ENCODE results near the gene ENGASE.

Gene ENGASE

DNA sequence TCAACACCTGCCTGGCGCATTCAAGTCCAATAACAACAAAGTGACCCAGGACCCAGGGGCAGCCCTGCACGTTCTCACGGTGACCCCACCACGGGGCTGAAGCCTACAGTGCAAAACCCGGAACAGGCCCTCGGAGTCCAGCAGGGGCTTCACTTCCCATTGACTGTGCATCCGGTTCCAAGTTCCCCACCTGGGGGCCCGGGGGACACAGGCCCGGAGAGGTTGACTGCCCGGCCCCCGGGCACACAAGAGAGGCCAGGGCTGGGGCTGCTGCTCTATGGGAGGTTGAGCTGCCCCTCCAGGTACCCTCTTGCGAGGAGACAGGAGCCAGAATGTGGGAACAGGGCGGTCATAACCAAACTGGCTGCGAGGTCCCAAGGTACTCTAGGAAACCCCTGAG is 31.3 kb downstream of the ENGASE start:
- TF ChIP-seq, protein P1, sequence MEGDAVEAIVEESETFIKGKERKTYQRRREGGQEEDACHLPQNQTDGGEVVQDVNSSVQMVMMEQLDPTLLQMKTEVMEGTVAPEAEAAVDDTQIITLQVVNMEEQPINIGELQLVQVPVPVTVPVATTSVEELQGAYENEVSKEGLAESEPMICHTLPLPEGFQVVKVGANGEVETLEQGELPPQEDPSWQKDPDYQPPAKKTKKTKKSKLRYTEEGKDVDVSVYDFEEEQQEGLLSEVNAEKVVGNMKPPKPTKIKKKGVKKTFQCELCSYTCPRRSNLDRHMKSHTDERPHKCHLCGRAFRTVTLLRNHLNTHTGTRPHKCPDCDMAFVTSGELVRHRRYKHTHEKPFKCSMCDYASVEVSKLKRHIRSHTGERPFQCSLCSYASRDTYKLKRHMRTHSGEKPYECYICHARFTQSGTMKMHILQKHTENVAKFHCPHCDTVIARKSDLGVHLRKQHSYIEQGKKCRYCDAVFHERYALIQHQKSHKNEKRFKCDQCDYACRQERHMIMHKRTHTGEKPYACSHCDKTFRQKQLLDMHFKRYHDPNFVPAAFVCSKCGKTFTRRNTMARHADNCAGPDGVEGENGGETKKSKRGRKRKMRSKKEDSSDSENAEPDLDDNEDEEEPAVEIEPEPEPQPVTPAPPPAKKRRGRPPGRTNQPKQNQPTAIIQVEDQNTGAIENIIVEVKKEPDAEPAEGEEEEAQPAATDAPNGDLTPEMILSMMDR (IDR thresholded peaks at IDR 0.05; ENCODE audit: low read depth, low read length, missing control alignments), result no peak
- in situ Hi-C loops (cut with HindIII; ENCODE audit: low pct_ligation_motif_present, low sequenced_read_pairs), result no loop called here
- Histone ChIP-seq H3K27me3 (replicated peaks) (peaks cover 10% of the 10 kb centered on the region), H3K36me3 (replicated peaks) (no peaks in the 10 kb centered on the region), H3K27ac (no peak overlapping the region), H3K4me3 (ENCODE audit: low read depth, low read length) (no peak overlapping the region)
- no peak for DNase-seq

DNA sequence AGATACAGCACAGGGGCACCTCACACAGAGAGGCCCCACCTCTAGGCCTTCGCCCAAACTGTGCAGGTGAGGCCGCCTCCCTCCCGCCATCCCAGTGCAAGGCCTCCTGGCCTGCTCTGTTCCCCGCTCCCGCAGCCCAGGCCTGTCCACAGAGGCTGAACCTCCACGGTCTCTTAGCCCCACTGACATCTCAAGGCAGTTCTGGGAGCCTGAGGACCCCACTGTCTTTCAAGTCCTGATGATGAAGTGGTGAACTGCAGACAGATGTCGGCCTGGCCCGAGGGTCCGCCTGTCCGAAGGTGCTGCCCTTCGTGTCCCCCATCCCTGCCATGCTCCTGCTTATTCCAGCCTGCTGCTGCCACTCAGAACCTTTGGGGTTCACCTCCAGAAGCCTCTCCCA is 32.3 kb downstream of the ENGASE start:
- TF ChIP-seq, protein P1 (IDR thresholded peaks at IDR 0.05; ENCODE audit: low read depth, low read length, missing control alignments), result no peak
- no peak for DNase-seq
- Histone ChIP-seq H3K4me3 (ENCODE audit: low read depth, low read length) (no peak overlapping the region), H3K27ac (no peak overlapping the region), H3K36me3 (replicated peaks) (no peaks in the 10 kb centered on the region), H3K27me3 (replicated peaks) (peaks cover 5% of the 10 kb centered on the region)
- in situ Hi-C loops (cut with HindIII; ENCODE audit: low pct_ligation_motif_present, low sequenced_read_pairs), result no loop called here

DNA sequence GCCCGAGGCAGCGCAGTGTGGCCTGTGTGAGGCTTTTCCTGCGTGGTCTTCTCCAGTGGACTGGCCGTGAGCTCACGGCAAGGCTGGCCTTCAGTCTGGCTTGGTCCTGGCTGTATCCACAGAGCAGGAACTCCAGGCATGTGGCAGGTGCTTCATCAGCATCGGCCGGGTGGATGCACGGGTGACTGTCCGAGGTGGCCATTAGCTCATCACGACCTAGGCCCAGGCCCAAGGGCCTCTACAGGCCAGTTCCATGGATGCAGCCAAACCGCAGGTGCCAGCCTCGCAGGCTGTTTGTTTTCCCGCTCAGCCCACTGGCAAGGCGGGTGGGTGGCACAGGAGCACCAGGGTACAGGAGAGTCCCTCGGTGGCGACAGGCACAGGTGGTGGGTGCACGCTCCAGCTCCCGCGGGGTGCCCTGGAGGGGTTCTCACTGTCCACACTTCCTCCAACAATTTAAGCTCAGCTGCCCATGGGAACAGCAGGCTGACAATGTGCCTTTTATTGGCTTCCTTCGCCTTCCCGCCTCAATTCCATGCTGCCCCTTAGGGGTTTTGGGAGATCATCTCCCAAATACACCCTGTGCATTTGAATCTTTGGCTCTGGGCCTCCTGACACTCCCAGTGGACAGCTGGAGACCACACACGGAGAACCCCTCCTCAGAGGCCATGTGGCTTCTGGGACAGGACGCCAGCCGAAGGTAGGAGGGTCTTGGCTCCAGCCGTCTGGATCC is 33.0 kb downstream of the ENGASE start:
- Histone ChIP-seq H3K36me3 (replicated peaks) (no peaks in the 10 kb centered on the region), H3K27me3 (replicated peaks) (peaks cover 5% of the 10 kb centered on the region), H3K4me3 (ENCODE audit: low read depth, low read length) (no peak overlapping the region), H3K27ac (no peak overlapping the region)
- DNase-seq, result no peak
- TF ChIP-seq, protein P1 (IDR thresholded peaks at IDR 0.05; ENCODE audit: low read depth, low read length, missing control alignments), result no peak
- in situ Hi-C loops (cut with HindIII; ENCODE audit: low pct_ligation_motif_present, low sequenced_read_pairs), result no loop called here

DNA sequence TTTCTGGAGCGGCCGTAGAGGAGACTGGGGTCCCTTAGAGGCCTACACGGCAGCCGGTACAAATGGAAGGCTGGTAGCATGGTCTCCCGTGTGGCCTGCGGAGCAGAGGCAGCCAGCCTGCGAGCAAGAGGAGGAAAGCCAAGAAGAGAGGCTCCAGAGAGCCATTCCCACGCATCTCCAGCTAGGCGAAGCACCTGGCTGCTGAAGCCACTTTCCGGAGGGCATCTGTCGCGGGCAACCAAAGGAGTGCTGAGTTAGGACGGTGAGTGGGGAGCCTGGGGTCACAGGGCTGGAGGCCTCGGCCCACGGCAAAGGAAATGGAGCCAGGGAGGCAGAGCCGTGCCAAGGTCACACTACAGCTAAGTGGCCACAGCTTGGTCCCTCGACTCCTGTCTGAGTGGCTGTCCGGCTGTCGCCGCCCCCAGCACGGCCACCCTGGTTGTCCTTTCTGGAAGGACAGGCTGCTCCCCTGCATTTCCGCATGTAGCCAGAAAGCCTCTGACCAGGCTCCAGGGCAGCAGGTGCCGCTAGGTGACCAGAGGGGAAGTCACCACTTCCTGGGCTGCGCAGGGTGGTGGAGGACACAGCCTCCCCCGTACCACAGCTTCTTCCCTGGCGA is 33.7 kb downstream of the ENGASE start:
- Histone ChIP-seq H3K36me3 (replicated peaks) (no peaks in the 10 kb centered on the region), H3K4me3 (ENCODE audit: low read depth, low read length) (no peak overlapping the region), H3K27ac (no peak overlapping the region), H3K27me3 (replicated peaks) (peaks cover 5% of the 10 kb centered on the region)
- in situ Hi-C loops (cut with HindIII; ENCODE audit: low pct_ligation_motif_present, low sequenced_read_pairs), result no loop called here
- TF ChIP-seq, protein P1 (IDR thresholded peaks at IDR 0.05; ENCODE audit: low read depth, low read length, missing control alignments), result no peak
- DNase-seq, result no peak

DNA sequence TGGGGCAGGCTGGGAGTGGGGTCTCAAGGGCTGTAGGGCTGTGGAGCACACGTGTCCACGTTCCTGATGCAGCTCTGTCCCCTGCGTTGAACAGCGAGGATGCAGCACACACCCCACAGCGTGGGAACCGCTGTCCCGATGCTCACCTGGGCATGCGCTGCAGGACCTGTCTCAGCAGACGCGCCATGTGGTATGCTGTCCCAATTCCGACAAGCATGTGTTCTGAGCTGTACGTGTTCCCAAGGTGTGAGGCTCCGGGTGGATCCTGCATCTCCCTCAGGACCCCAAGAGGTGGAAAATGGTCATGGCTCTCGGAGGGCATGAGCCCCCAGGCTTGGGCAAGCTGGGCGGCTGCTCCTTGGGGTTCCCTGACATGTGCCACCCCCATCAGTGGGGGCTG is 34.2 kb downstream of the ENGASE start:
- TF ChIP-seq, protein P1 (IDR thresholded peaks at IDR 0.05; ENCODE audit: low read depth, low read length, missing control alignments), result no peak
- Histone ChIP-seq H3K27me3 (replicated peaks) (peaks cover 3% of the 10 kb centered on the region), H3K27ac (no peak overlapping the region), H3K4me3 (ENCODE audit: low read depth, low read length) (no peak overlapping the region), H3K36me3 (replicated peaks) (no peaks in the 10 kb centered on the region)
- in situ Hi-C loops (cut with HindIII; ENCODE audit: low pct_ligation_motif_present, low sequenced_read_pairs), result no loop called here
- no peak for DNase-seq

Measured in brain microvascular endothelial cell (primary cell).